ENCODE data around the gene KANK2. TPM values are rescaled to one million over a fixed set of nuclear protein-coding genes. Genes with fewer than 3 reads are reported as not detected.

KANK2 gene
- total and polyA plus RNA-seq, 2 experiments from 2014 or later: 15.9 to 65.4 TPM

DNA sequence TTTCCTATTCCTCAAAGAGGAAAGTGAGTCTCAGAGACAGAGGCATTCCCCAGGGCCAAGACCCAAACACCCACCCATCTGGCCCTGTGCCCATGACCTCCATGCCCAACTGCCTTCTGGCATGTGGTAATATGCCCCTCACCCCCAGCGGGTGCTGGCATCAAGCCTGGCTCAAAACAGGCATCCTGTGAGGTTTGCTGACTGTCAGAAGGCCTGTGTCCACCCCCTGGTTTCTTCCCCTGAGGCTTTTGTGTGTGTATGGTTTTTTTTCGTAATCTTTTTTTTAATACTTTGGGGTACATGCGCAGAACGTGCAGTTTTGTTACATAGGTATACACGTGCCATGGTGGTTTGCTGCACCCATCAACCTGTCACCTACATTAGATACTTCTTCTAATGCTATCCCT is 7.6 kb upstream of the KANK2 start:
- Histone ChIP-seq H3K79me2 (replicated peaks; ENCODE audit: insufficient read depth) (no peaks in the 10 kb centered on the region), H3K9me2 (ENCODE audit: insufficient read depth) (no peaks in the 10 kb centered on the region), H3F3A (replicated peaks; ENCODE audit: low read depth) (0 out of 2 replicates have a peak, but pooled peaks cover 11% of the 10 kb centered on the region), H3K27me3 (ENCODE audit: insufficient read depth) (no peaks in the 10 kb centered on the region), H4K20me1 (replicated peaks; ENCODE audit: insufficient read depth) (0 out of 2 replicates have a peak, but pooled peaks cover 3% of the 10 kb centered on the region), H3K4me1 (ENCODE audit: insufficient read depth) (no peaks in the 10 kb centered on the region; the same call in 1 of the 2 replicates), H3K36me3 (ENCODE audit: insufficient read depth) (0 out of 2 replicates have a peak, but pooled peaks cover 3% of the 10 kb centered on the region), H3K27ac (ENCODE audit: low read depth) (no peak overlapping the region), H3K4me2 (no peak overlapping the region), H3K4me3 (no peak overlapping the region), H2AFZ (no peak overlapping the region)
- DNase-seq (ENCODE audit: low spot score): no peak
- H3K36me3 Mint-ChIP-seq (ENCODE audit: low read depth): peaks cover 6% of the 10 kb centered on the region
- H3K9me3 Mint-ChIP-seq: no peaks in the 10 kb centered on the region
- peaks cover 1% of the 10 kb centered on the region for H3K27me3 Mint-ChIP-seq (ENCODE audit: insufficient read depth, low read depth, poor library complexity)
- ATAC-seq: no peak
- TF ChIP-seq CREB1 (CRISPR knock-in tag; IDR thresholded peaks at IDR 0.05; ENCODE audit: low read depth) (no peak), POLR2AphosphoS5 (IDR thresholded peaks at IDR 0.05; ENCODE audit: low read depth) (no peak), STAT1 (IDR thresholded peaks at IDR 0.05; ENCODE audit: unreplicated experiment) (no peak), EZH2 (IDR thresholded peaks at IDR 0.05; ENCODE audit: low read depth, unreplicated experiment) (no peak), JUNB (IDR thresholded peaks at IDR 0.05; ENCODE audit: unreplicated experiment) (no peak), ZNF114 (CRISPR knock-in tag; IDR thresholded peaks at IDR 0.05) (no peak), EZH2phosphoT487 (IDR thresholded peaks at IDR 0.05; ENCODE audit: unreplicated experiment) (no peak), REST (IDR thresholded peaks at IDR 0.05; ENCODE audit: unreplicated experiment) (no peak), ZNF462 (CRISPR knock-in tag; IDR thresholded peaks at IDR 0.05) (no peak), NANOG (IDR thresholded peaks at IDR 0.05; ENCODE audit: borderline replicate concordance) (no peak), ZNF331 (CRISPR knock-in tag; IDR thresholded peaks at IDR 0.05; ENCODE audit: low read depth) (no peak)
- TF ChIP-seq, protein P1, sequence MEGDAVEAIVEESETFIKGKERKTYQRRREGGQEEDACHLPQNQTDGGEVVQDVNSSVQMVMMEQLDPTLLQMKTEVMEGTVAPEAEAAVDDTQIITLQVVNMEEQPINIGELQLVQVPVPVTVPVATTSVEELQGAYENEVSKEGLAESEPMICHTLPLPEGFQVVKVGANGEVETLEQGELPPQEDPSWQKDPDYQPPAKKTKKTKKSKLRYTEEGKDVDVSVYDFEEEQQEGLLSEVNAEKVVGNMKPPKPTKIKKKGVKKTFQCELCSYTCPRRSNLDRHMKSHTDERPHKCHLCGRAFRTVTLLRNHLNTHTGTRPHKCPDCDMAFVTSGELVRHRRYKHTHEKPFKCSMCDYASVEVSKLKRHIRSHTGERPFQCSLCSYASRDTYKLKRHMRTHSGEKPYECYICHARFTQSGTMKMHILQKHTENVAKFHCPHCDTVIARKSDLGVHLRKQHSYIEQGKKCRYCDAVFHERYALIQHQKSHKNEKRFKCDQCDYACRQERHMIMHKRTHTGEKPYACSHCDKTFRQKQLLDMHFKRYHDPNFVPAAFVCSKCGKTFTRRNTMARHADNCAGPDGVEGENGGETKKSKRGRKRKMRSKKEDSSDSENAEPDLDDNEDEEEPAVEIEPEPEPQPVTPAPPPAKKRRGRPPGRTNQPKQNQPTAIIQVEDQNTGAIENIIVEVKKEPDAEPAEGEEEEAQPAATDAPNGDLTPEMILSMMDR (conservative IDR thresholded peaks at IDR 0.05; ENCODE audit: low read depth in 2 of 2): no peak
- TF ChIP-seq, protein P2, sequence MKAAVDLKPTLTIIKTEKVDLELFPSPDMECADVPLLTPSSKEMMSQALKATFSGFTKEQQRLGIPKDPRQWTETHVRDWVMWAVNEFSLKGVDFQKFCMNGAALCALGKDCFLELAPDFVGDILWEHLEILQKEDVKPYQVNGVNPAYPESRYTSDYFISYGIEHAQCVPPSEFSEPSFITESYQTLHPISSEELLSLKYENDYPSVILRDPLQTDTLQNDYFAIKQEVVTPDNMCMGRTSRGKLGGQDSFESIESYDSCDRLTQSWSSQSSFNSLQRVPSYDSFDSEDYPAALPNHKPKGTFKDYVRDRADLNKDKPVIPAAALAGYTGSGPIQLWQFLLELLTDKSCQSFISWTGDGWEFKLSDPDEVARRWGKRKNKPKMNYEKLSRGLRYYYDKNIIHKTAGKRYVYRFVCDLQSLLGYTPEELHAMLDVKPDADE (IDR thresholded peaks at IDR 0.05): no peak
- H3K27ac Mint-ChIP-seq: no peak overlapping the region
- peaks cover 3% of the 10 kb centered on the region; the same call in 2 of the 3 replicates for H3K4me1 Mint-ChIP-seq
- H3K4me3 Mint-ChIP-seq: no peak overlapping the region

Data from GM23338 (cell line).